DMS153 treated with DMSO at 0.1 percent for 48 hours (cell line): ENCODE results near the gene PCOLCE2.

ENCODE experiments used
- DNase-seq: peaks from one replicate; lab custom pipeline; 2025; ENCODE audit not compliant: unreplicated experiment; lab: John Stamatoyannopoulos, UW

The PCOLCE2 gene, protein sequence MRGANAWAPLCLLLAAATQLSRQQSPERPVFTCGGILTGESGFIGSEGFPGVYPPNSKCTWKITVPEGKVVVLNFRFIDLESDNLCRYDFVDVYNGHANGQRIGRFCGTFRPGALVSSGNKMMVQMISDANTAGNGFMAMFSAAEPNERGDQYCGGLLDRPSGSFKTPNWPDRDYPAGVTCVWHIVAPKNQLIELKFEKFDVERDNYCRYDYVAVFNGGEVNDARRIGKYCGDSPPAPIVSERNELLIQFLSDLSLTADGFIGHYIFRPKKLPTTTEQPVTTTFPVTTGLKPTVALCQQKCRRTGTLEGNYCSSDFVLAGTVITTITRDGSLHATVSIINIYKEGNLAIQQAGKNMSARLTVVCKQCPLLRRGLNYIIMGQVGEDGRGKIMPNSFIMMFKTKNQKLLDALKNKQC

DNA sequence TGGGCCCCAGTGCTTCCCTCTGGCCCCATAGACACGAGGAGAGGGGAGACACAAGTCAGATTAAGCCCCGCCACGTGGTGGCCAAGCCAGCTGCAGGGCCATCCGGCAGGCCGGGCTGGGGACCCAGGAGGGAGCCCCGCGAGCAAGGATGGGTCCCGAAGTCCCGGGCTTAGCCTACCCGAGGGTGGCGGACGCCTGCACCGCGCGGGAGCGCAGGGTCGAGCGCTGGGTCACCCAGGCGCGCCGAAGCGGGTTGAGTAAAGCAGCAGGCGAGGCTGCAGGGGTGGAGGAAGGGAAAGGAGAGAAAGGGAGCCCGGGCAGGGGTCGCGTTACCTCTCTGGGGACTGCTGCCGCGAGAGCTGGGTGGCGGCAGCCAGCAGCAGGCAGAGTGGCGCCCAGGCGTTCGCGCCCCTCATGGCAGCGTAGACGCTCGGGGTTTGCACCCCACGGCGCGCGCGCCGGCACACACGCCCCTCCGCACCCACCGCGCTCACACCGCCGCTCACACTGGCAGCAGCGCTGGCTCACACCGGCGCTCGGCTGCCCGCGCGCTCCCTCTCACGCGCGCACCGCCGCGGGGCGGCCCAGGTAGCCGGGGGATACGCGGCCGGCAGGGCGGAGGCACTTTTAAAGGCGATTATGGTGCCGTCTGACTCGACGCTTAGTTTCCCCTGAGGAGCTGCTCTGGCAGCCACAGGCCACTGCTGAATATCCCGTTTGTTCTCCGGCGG, at the start of gene PCOLCE2:
Gene PCOLCE2, minus strand, starts transcription at position 603 of the 731 bp plus-strand sequence. Its CDS starts 187 bp downstream, at position 416.
- no peak for DNase-seq

DNA sequence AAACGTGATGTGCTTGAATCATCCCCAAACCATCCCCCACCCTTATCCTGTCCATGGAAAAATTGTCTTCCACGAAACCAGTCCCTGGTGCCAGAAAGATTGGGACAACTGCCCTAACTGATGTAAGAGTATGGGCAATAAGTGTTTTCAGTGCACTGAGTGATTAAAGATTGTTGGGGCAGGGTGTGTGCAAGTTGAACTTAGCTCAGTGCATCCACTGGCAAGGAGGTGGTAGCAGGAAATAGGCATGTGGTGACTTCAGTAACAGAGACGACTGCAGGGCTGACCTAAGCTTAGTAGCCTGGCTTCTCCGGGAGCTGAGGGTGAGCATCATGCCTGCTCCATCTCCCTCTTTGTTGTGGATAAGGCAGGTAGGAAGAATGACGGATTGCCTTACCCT, 47.1 kb upstream of the PCOLCE2 start:
- DNase-seq, result no peak

DNA sequence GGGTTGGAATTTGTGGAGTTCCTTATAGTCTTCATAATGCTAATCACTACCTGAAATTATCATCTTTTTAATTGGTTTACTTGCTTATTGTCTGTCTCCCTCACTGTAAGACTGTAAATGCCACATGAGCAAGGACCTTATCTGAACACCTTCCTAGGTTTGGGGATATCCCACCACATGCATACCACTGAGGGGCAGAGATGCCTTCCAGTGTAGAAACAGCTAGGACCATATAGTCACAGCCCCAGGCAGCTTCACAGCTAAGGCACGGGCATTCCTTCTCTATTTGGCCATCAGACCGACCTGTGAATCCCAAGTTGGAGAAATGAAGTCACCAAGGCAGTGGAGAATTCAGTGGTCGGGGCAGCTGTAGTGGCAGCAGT, 46.0 kb upstream of the PCOLCE2 start:
- no peak for DNase-seq

DNA sequence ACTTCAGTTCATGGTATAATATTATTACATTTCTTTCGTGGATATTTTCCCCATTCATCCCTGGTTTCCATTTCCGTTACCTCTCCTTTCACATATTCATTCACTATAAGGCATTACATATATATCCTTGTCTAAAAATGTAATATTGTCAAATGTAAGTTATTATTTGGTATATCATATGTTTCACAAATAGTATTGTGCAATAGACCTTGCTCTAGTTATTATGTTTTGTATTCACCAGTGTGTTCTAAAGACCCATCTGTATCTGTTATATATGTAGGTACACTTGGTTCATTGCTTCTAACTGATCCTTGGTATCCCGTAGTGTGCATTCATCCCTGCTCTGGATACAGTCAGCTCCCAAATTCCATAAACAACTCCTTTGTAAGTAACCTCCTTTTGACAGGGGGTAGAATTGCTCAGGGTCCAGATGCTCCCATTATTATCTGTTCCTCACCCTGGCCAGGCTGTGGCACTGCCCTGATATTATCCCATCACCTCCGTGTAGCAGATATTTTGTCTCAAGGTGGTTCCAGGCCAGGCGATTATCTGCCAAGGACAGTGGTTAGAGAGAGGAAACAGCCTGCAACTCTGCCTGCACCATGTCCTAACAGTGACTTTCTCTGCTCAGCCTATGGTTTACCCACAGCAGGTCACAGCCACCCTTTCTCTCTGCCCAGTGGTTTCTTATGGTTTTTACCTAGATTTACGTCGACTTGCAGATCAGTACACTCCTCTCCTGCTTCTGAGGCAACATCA, 45.4 kb upstream of the PCOLCE2 start:
- DNase-seq, result no peak

DNA sequence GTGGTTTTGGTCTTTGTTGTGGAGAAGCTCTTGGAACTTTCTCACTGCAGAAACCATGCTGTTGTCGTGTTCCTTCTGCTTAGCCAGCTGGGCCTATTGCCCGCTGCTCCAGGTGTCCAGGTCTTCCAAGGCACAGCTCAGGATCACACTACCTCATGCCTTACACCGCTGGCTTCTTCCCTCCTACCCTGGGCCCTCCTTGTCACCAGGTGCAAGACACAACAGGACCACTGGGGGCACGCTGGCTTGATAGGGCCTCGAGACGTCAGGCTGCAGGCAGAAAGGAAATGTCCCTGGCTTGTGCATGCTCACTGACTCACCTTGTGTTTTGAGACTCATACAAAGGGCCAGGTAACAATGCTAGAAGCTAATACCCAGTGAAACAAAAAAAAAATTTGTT, 42.3 kb upstream of the PCOLCE2 start:
- no peak for DNase-seq

DNA sequence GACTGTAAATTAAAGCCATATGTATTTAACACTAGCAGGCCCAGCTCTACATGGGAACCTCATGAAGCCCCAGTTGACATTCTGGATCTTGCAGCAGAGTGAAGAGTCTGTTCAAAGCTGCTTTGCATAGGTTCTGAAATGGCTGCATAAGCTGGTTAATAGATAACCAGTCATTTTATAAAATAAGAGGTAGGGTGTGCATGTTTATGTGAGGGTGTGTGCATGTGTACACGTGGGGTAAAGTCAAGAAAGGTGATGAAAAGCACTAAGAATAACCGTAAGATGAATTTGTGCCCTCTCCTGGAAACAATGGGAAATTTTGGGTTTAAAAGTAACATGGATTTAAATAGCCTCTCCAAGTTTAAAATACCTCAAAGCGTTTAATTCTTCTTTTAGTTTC, 41.6 kb upstream of the PCOLCE2 start:
- no peak for DNase-seq

DNA sequence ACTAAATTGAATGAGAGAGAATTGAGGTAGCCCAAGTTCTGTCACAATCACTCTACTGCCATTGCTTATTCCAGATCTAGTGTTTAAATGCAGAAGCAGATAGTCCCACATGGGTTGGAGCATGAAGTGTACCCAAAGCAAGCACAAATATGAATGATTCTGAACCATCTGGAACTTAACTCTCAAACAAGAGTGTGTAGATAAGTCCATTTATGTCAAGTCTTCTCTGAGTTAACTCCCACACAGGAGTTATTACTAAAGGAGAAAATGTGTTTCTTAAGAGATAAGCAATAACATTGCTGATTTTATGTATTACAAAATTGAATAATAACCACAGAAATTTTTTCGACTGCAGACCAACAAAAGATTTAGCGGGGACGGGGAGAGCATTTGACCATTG, 41.0 kb upstream of the PCOLCE2 start:
- no peak for DNase-seq

DNA sequence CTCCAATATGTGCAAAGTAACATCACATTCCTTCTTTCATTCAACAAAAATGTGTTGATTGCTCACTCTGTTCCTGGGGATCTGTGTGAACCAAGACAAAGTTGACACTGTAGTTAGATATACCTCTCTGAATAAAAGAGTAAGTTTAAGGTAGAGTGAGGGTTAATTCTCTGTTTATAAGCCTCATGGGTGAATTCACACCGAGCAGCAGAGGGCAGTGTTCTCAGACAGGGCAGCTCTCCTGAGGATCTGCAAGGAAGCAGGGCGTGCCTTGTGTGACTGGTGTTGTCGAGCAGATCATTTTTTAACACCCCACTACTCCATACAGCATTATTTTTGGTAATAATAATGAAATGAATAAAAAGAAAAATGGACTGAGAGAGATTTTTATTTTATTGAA, 40.2 kb upstream of the PCOLCE2 start:
- DNase-seq, result peak; percentile 10

DNA sequence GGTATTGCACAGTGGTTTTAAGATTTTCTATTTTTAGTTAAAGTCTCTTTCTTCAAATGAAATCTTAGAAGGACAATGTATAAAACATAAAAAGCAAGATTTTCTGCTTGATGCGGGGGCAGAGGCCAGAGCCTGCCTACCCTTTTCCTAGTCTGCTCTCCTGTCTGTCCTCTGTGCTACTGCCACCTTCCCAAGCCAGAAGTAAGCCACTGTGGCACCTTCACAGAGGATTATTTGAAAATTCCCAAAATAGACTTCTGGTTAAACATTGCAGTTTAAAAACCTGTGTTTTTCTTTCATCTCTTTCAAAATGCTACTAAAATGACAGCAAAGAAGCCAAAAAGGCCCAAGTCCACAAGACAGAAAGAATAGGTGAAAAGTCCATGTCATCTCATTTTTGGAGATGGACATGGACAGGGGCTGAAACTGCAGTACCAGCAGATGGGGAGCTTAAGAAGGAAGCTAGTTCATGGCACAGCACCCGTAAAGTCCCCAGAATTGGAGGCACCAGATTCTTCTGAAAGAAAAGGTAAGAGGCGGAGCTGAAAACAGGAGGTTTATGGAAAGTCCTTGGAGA, 37.6 kb upstream of the PCOLCE2 start:
- DNase-seq, result no peak

DNA sequence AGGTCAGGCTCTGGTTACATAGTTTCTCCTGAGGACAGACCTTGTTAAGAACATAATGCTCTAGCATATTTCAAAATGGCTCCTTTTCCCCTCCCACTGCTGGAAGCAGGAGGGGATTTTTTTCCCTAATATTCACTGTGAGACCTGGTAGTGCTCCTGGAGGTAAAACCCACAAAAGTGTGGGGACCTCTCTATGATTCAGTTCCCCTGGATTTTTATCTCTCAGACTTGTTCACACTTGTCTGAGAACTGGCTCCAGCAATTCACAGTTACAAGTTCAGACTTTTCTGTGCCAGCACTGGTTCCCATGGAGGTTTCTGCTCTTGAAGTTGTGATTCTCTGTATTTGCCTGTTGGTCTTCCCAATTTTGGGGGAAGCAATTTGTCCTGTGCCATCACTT, 36.3 kb upstream of the PCOLCE2 start:
- no peak for DNase-seq

DNA sequence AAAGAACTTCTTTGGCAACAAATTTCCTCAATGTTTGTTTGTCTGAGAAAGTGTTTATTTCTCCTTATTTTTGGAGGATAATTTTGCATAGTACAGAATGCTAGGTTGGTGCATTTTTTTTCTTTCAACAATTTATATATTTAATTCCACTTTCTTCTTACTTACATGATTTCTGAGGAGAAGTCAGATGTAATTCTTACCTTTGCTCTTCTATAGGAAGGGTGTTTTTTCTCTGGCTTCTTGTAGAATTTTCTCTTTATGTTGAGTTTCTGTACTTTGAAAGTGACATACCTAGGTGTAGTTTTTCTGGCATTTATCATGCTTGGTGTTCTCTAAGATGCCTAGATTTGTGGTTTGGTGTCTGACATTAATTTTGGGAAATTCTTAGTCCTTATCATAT, 34.8 kb upstream of the PCOLCE2 start:
- DNase-seq, result no peak

DNA sequence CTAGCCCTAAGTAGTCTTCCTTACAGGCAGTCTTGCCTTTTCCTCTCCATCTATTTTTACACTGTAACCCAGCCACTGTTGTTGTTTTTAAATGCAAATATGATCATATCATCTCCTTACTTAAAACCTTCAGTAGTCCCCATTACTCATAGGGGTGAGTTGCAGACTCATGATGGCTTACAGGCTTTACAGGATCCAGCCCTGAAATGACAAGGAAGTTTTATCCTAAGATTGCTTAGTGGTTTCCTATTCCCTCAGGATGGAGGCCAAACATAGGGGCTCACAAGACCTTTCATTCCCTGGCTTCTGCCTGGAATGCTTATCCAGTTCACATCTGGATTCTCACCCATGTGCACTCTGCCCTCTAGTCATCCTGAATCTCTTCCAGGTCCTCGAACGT, 27.7 kb upstream of the PCOLCE2 start:
- DNase-seq, result no peak

DNA sequence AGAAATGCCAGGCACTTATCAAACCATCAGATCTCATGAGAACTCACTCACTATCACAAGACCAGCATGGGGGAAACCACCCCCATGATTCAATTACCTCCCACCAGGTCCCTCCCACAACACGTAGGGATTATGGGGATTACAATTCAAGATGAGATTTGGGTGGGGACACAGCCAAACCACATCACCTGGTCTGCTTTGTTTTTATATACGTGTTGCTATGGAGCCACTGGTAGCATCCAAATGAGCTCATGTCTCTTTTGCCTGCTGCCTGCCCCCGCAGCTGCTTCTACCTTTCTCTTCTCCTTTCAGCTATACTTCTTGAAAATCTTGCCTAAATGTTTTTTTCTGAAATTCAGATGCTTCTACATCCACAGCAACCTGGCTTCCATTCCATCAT, 26.8 kb upstream of the PCOLCE2 start:
- DNase-seq, result no peak

DNA sequence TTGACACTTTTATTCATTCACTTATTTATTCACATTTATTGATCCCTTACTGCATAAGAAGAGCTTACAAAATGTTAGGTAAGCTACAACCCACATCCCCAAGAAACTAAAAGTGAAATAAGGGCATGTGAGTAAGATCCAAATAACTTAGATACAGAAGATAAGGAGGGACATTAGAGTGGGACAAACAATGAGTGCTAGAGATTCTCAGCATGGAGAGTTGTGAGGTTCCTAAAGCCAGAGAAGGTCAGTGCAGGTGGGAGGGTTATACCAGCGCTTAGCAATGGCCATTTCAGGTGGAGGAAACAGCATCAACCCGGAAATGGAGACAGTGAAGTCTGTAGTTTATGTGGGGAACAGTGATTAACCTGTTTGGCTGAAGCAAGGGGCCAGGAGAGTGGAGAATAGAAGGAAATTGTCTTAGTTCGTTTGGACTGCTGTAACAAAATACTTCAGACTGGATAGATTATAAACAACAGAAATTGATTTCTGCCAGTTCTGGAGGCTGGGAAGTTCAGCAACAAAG, 25.5 kb upstream of the PCOLCE2 start:
- DNase-seq, result no peak

DNA sequence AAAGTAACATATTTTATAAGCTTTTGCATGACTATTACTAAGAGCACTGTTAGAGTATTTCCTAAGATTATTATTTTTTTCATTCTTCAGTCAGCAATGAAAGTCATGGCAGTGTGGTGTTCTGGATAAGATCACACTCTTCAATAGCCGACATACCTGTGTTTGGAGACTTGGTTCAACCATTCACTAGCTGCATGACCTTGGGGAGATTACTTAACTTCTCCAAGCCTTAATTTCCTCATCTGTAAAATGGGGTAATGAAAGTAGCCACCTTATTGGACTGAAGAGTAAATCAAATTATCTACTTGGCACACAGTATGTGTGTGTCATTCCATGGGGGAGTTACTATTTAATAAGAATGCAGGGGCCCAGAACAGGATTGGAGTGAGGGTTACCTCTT, 24.5 kb upstream of the PCOLCE2 start:
- no peak for DNase-seq

DNA sequence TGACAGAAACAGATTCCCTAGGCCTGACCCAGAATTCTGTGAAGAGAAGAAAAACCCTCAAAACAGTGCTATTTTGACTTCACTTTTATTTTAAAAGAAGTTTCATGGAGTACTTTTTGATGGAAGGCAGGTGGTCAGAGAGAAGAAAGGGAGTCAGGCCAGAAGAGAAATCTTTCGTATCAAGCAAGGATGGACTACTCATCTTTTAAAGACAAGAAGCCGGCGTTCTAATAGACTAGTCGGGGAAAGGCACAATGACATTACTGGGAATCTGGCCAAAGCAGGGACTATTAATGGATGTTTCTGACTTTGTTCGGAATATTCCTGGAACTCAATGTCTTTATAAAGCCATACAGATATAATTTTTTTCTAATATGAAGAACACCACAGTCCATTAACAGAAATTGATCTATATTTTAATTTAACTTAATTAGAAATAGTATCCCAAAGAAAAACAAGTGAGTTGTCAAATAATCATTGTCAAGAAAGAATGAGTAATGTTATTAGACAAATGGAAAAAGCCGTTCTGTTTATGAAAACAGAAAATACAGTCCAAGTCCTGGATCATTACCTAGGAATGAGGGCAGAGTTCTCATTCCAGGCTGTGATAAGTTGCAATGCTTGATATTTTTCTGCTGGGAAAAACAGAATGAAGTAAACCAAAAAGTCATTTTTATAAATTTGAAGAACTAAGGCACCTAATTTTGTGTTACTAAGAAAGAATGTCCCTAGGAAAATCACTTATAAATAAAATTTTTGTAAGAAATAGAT, 23.7 kb upstream of the PCOLCE2 start:
- DNase-seq, result no peak

DNA sequence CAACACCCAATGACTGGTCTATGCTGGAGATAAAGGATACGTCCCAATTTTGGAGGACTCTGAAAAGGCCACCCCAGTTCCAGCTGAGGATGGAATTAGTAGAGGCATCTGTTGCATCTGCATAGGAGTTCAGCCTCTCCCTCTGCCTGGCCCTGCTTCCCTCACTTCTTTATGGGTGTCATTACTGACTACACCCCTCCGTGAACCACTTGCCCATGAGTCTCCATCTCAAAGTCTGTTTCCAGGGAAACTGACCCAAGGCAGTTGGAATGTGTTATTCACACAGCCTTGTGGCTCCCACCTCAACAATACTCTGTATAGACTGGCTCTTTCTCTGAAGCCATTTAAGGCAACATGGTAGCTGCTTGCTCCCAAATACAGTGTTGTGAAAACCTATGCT, 21.4 kb upstream of the PCOLCE2 start:
- DNase-seq, result no peak

DNA sequence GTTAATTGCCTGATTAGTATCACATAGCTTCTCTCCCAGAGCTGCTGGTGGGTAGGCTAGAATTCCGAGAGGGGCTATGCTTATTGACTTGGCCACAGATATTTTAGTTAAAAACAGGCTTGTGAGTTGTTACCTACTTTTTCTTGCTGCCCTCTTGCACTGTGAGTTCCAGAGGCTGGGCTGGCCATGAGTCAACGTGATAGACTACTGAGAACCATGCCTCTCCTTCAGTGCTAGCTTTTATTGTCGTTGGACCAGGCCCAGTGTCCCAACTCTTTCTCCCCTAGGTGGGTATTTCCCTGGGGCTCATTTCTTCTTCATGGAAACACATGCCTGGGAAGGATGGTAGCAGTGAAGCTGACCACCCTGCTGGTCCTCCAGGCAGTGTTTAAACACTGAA, 20.4 kb upstream of the PCOLCE2 start:
- no peak for DNase-seq

DNA sequence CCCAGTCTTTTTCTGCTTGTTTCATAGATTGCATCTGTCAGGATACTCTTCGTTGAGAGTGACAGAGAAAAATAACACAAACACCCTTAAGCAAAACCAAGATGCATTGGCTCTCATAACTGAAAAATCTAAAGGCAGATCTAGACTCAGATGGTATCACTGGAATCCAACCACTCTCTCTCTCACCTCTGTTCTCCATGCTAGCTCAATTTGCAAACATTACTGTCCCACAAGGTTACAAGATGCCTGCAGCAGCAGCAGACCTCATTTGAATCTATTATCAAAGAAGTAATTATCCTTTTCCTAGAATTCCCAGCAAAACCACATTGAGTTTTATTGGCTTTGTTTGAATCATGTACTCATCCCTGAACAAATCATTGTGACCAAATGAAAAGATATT, 19.1 kb upstream of the PCOLCE2 start:
- no peak for DNase-seq

DNA sequence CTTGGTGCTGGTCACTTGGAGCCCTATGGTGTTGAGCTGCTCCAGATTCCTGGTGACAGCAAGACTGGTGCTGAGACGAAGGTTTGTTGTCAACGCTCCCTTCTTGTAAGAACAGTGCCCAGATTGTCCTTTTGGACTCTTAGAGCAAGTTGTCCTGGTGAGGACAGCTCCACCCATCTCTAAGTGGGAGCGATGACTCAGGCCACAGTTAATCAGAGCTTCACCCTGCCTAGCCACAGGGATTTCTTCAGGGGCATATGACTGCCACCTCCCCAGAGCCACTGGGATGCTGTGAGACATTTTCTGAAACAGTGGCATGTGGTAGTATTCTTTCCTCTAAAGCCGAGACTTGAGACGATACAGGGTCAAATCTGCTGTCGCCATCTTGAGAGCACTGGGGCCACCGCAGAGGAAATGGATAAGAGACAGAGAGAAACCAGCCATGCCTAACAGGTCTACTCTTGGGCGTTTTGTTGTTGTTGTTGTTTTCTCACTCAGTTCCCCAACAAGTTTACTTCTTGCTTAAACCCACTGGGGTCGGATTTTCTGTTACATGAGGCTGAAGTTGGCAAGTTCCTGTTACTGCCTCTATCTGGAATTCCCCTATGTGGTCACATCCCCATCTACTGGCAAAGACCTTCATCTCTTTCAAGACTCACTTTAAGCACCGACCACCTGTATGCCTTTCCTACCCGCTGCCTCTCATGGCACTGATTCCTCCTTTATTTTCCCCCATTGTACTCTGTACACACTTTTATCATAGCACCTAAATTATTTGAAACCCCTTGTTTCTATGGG, 16.0 kb upstream of the PCOLCE2 start:
- DNase-seq, result no peak
